Keratinocyte (primary cell): ENCODE data around the gene LUC7L3.

Source experiments
- CTCF ChIP-seq, 3 experiments: IDR thresholded peaks in 1 of 3; conservative IDR thresholded peaks in 1 of 3; optimal IDR thresholded peaks in 1 of 3; 2 replicates in 2 of 3; 3 replicates in 1 of 3; pipeline versions ENCODE3 to v1.5.1; 2011; ENCODE audit warnings: low read length in 3 of 3, mild to moderate bottlenecking in 3 of 3, moderate library complexity in 2 of 3, control low read depth in 1 of 3, inconsistent platforms in 1 of 3; ENCODE audit not compliant: insufficient read depth in 2 of 3; ENCODE audit errors: extremely low read depth in 1 of 3
- EZH2 ChIP-seq: IDR thresholded peaks from one replicate; pipeline ENCODE4 v1.6.1; 2012; ENCODE audit warnings: inconsistent platforms, mild to moderate bottlenecking, low read length, moderate library complexity

- TF ChIP-seq CTCF (optimal IDR thresholded peaks at IDR 0.05 in 1 of 3, IDR thresholded peaks at IDR 0.05 in 1 of 3, conservative IDR thresholded peaks at IDR 0.05 in 1 of 3; ENCODE audit: extremely low read depth in 1 of 3, insufficient read depth in 2 of 3, low read length in 3 of 3): no peak
- no peak for TF ChIP-seq EZH2
Measured at GRCh38 chr17:50745631-50746030, 26.2 kb downstream of the LUC7L3 start.
